ENCODE measurements around the gene AKNAD1.

DNA sequence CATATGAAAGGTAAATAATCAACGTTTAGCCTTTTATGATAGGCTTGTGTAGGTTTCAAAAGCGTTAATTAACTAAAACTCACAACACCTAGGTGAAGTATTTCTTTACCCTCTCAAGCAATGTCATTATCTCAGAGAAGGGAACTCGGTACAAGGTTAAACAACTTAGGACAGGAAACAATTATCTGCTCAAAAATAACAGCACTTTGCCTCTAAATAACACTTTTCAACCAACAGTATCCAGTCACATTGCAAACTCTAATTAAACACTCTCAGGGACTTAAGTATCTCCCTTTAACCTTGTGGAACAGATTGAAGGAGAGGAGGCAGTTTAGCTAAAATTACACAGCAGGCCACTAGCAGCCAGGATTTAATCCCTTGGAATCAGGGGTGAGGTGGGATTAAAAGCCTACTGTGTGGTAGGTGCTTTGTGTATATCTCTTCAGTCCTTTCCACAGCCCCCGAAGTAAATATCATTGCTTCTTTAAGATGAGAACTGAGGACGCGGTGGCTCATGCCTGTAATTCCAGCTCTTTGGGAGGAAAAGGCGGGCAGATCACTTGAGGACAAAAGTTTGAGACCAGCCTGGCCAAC is 5.2 kb upstream of the AKNAD1 start:
- TF ChIP-seq, protein P1, sequence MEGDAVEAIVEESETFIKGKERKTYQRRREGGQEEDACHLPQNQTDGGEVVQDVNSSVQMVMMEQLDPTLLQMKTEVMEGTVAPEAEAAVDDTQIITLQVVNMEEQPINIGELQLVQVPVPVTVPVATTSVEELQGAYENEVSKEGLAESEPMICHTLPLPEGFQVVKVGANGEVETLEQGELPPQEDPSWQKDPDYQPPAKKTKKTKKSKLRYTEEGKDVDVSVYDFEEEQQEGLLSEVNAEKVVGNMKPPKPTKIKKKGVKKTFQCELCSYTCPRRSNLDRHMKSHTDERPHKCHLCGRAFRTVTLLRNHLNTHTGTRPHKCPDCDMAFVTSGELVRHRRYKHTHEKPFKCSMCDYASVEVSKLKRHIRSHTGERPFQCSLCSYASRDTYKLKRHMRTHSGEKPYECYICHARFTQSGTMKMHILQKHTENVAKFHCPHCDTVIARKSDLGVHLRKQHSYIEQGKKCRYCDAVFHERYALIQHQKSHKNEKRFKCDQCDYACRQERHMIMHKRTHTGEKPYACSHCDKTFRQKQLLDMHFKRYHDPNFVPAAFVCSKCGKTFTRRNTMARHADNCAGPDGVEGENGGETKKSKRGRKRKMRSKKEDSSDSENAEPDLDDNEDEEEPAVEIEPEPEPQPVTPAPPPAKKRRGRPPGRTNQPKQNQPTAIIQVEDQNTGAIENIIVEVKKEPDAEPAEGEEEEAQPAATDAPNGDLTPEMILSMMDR (conservative IDR thresholded peaks at IDR 0.05; ENCODE audit: low read depth, low read length) = no peak
- TF ChIP-seq EZH2 (IDR thresholded peaks at IDR 0.05; ENCODE audit: low read length, unreplicated experiment) (no peak), EZH2phosphoT487 (IDR thresholded peaks at IDR 0.05; ENCODE audit: borderline replicate concordance, low read length) (no peak)

Data from PC-3 (cell line).